Transverse colon (tissue), 4 donors: Measurements from ENCODE around the gene PACRG. TPM values are rescaled to one million over a fixed set of nuclear protein-coding genes. Genes with fewer than 3 reads are reported as not detected.

Experiments used
- DNase-seq: peaks from one replicate; pipeline ENCODE4 v3.0.0-alpha.2; 2019
- H3K27ac ChIP-seq, 4 donors: fragments of 200-600 bp; sonication (generic); 2 replicates each; pipeline ENCODE4 v1.5.1; 2016 to 2018; ENCODE audit warnings: inconsistent platforms in 4 of 4
- H3K27me3 ChIP-seq: fragments of 200-600 bp; sonication (generic); 2 replicates; pipeline ENCODE4 v1.5.1; 2017; ENCODE audit warnings: inconsistent platforms
- H3K36me3 ChIP-seq, 4 donors: fragments of 200-600 bp; sonication (generic); 2 replicates each; pipeline ENCODE4 v1.5.1; 2017 to 2019; ENCODE audit warnings: inconsistent platforms in 4 of 4
- H3K4me1 ChIP-seq, 4 donors: fragments of 200-600 bp; sonication (generic); 2 replicates each; pipeline ENCODE4 v1.5.1; 2017 to 2020; ENCODE audit warnings: inconsistent platforms in 4 of 4
- H3K4me3 ChIP-seq, 4 donors: fragments of 200-600 bp; sonication (generic); 1 replicate in 1 of 4; 2 replicates in 3 of 4; pipeline versions ENCODE4 v1.5.1 to v1.6.1; 2017 to 2019; ENCODE audit warnings: inconsistent platforms in 4 of 4
- H3K9me3 ChIP-seq, 2 donors: fragments of 200-600 bp; sonication (generic); 2 replicates each; pipeline ENCODE4 v1.5.1; 2017 to 2019; ENCODE audit warnings: inconsistent platforms in 2 of 2
- CTCF ChIP-seq, 5 experiments: fragments of 200-600 bp in 3 of 5; fragments of 450-650 bp in 2 of 5; sonication (generic) in 3 of 5; IDR thresholded peaks; 1 replicate in 2 of 5; 2 replicates in 3 of 5; pipeline ENCODE4 v1.5.1; 2016 to 2017; ENCODE audit warnings: antibody characterized with exemption in 5 of 5, inconsistent platforms in 3 of 5, mild to moderate bottlenecking in 2 of 5, moderate library complexity in 1 of 5
- EP300 ChIP-seq: sonication (generic); formaldehyde crosslinking; IDR thresholded peaks from one replicate; pipeline ENCODE4 v1.6.1; 2017; ENCODE audit warnings: antibody characterized with exemption, low read depth
- POLR2A ChIP-seq: fragments of 450-650 bp; IDR thresholded peaks from one replicate; pipeline ENCODE4 v1.6.1; 2016; ENCODE audit warnings: antibody characterized with exemption, mild to moderate bottlenecking, moderate library complexity
- POLR2AphosphoS5 ChIP-seq, 3 donors: sonication (generic); formaldehyde crosslinking; IDR thresholded peaks; one replicate each; pipeline ENCODE4 v1.6.1; 2016; ENCODE audit warnings: antibody characterized with exemption in 3 of 3
- WGBS, 2 donors: methylation state at CpG; one replicate each; pipeline ENCODE4 v1.1.5; 2018; ENCODE audit warnings: low coverage in 1 of 2; 5-methylcytosine and 5-hydroxymethylcytosine counted together
- in situ Hi-C, 4 donors: fragments of 200-750 bp; cut with MboI; loops; one replicate each; pipeline versions ENCODE4 v1.15.0 to v1.15.1; 2017; ENCODE audit warnings: low sequenced_read_pairs in 3 of 4, low pct_ligation_motif_present in 1 of 4, low pct_unique_long_range_greater_than_20kb in 1 of 4
- intact Hi-C: fragments of 100-400 bp; cut with DNase I; formaldehyde crosslinking; loops from one replicate; pipeline ENCODE4 v1.15.1; 2023; ENCODE audit warnings: low total_unique reads
- total RNA-seq, 4 donors: library from RNA; depleted of rRNA; stranded (reverse); fragments of >200 nt; gene quantifications; one replicate each; pipeline ENCODE4 v1.1.0, GENCODE V29; 2016

Gene PACRG
- total RNA-seq, 4 donors from 2014 or later: 1.2 to 13.8 (median 1.4) TPM; not detected in 1

GRCh38 chr6:163030980-163031379 lies 303.2 kb downstream of the PACRG start:
- no peaks in the 10 kb centered on the region for H3K27me3 ChIP-seq
- no peaks in the 10 kb centered on the region for H3K36me3 ChIP-seq
- no peaks in the 10 kb centered on the region for H3K4me1 ChIP-seq
- TF ChIP-seq POLR2AphosphoS5 (IDR thresholded peaks at IDR 0.05) (no peak), EP300 (no peak)
- intact Hi-C loops (no loop called here), in situ Hi-C loops (no loop called here)
- 88 to 100% methylated on average over 1 of the region's 1 CpG for WGBS, 2 donors
- H3K27ac ChIP-seq: no peak overlapping the region
- no peak for DNase-seq
- H3K9me3 ChIP-seq: peaks cover 0 to 6% of the 10 kb centered on the region in 2 donors
- no peak overlapping the region for H3K4me3 ChIP-seq

GRCh38 chr6:163031931-163032330 lies 304.2 kb downstream of the PACRG start:
- no peak for TF ChIP-seq CTCF (IDR thresholded peaks at IDR 0.05)
- TF ChIP-seq POLR2AphosphoS5 (IDR thresholded peaks at IDR 0.05): no peak
- no peak for TF ChIP-seq EP300
- TF ChIP-seq POLR2A: no peak
- no peak for DNase-seq
- H3K27ac ChIP-seq: no peak overlapping the region
- intact Hi-C loops (no loop called here), in situ Hi-C loops (no loop called here)
- no peaks in the 10 kb centered on the region for H3K4me1 ChIP-seq
- H3K4me3 ChIP-seq: no peak overlapping the region
- no peaks in the 10 kb centered on the region for H3K27me3 ChIP-seq
- no peaks in the 10 kb centered on the region for H3K36me3 ChIP-seq
- 38 to 50% methylated on average over 1 of the region's 1 CpG for WGBS, 2 donors
- peaks cover 0 to 6% of the 10 kb centered on the region in 2 donors for H3K9me3 ChIP-seq

- peaks cover 0 to 6% of the 10 kb centered on the region in 2 donors for H3K9me3 ChIP-seq
- intact Hi-C loops (no loop called here), in situ Hi-C loops (no loop called here)
- 52 to 62% methylated on average over 2 to 3 of the region's 3 CpGs for WGBS, 2 donors
- H3K36me3 ChIP-seq: no peaks in the 10 kb centered on the region
- no peak overlapping the region for H3K4me3 ChIP-seq
- no peaks in the 10 kb centered on the region for H3K4me1 ChIP-seq
- H3K27me3 ChIP-seq: no peaks in the 10 kb centered on the region
- no peak overlapping the region for H3K27ac ChIP-seq
- no peak for DNase-seq
- TF ChIP-seq CTCF (IDR thresholded peaks at IDR 0.05) (no peak), POLR2AphosphoS5 (IDR thresholded peaks at IDR 0.05) (no peak), EP300 (no peak), POLR2A (no peak)
Measured at GRCh38 chr6:163036160-163036645, 308.4 kb downstream of the PACRG start.

- H3K9me3 ChIP-seq: no peaks in the 10 kb centered on the region
- no peak for DNase-seq
- H3K4me1 ChIP-seq: no peaks in the 10 kb centered on the region
- no peak overlapping the region for H3K27ac ChIP-seq
- no peaks in the 10 kb centered on the region for H3K36me3 ChIP-seq
- no peaks in the 10 kb centered on the region for H3K27me3 ChIP-seq
- TF ChIP-seq EP300 (no peak), CTCF (IDR thresholded peaks at IDR 0.05) (no peak), POLR2A (no peak), POLR2AphosphoS5 (IDR thresholded peaks at IDR 0.05) (no peak)
- intact Hi-C loops: no loop called here
- H3K4me3 ChIP-seq: no peak overlapping the region
- WGBS, 2 donors: 91 to 100% methylated on average over 2 of the region's 2 CpGs
- in situ Hi-C loops: no loop called here
Measured at GRCh38 chr6:163038317-163038716, 310.5 kb downstream of the PACRG start.

GRCh38 chr6:163048345-163048744 lies 320.6 kb downstream of the PACRG start:
- 88% methylated on average over 5 of the region's 5 CpGs for WGBS, 2 donors
- no peak for DNase-seq
- intact Hi-C loops: no loop called here
- in situ Hi-C loops: no loop called here
- no peaks in the 10 kb centered on the region for H3K4me1 ChIP-seq
- TF ChIP-seq POLR2A: no peak
- TF ChIP-seq POLR2AphosphoS5 (IDR thresholded peaks at IDR 0.05): no peak
- no peak for TF ChIP-seq EP300
- no peak for TF ChIP-seq CTCF (IDR thresholded peaks at IDR 0.05)
- H3K27ac ChIP-seq: no peak overlapping the region
- no peaks in the 10 kb centered on the region for H3K9me3 ChIP-seq
- H3K27me3 ChIP-seq: no peaks in the 10 kb centered on the region
- no peaks in the 10 kb centered on the region for H3K36me3 ChIP-seq
- H3K4me3 ChIP-seq: no peak overlapping the region
